ENCODE data around the gene MAB21L3. TPM values are rescaled to one million over a fixed set of nuclear protein-coding genes. Genes with fewer than 3 reads are reported as not detected.
A peak's percentile ranks its signal among the peaks of the same experiment; 100 is the strongest.

The MAB21L3 gene
- total and polyA plus RNA-seq, 2 of the 13 experiments (the other 11 are each of a cell fraction or from before 2014, with no cell fraction given), result 0.55 to 4.1 TPM

GRCh38 chr1:116122955-116123757 is 12.0 kb downstream of the MAB21L3 start (continued):
- TF ChIP-seq ZNF18 (CRISPR knock-in tag; IDR thresholded peaks at IDR 0.05; ENCODE audit: insufficient replicate concordance) (no peak), ZNF562 (CRISPR knock-in tag; IDR thresholded peaks at IDR 0.05; ENCODE audit: borderline replicate concordance) (no peak), TFDP2 (CRISPR knock-in tag; IDR thresholded peaks at IDR 0.05) (peak; percentile 57), ZMAT3 (CRISPR knock-in tag; conservative IDR thresholded peaks at IDR 0.05) (peak; percentile 70; the same call in 1 of the 2 replicates), ZNF329 (CRISPR knock-in tag; IDR thresholded peaks at IDR 0.05; ENCODE audit: low read depth) (no peak), ZFYVE20 (CRISPR knock-in tag; IDR thresholded peaks at IDR 0.05; ENCODE audit: borderline replicate concordance, low read depth) (no peak), ZIK1 (CRISPR knock-in tag; IDR thresholded peaks at IDR 0.05; ENCODE audit: borderline replicate concordance, low read depth) (peak; percentile 38; the same call in 1 of the 2 replicates), RBFOX2 (IDR thresholded peaks at IDR 0.05; ENCODE audit: low read depth, low read length) (no peak), ZFAT (CRISPR knock-in tag; conservative IDR thresholded peaks at IDR 0.05) (no peak), TARDBP (CRISPR knock-in tag; IDR thresholded peaks at IDR 0.05) (peak; percentile 54; the same call in 1 of the 2 replicates), ZNF747 (CRISPR knock-in tag; IDR thresholded peaks at IDR 0.05; ENCODE audit: borderline replicate concordance) (no peak), MAFG (CRISPR knock-in tag; IDR thresholded peaks at IDR 0.05) (no peak), ZNF235 (CRISPR knock-in tag; IDR thresholded peaks at IDR 0.05; ENCODE audit: borderline replicate concordance) (no peak), ZFP62 (CRISPR knock-in tag; IDR thresholded peaks at IDR 0.05) (no peak), ZNF687 (CRISPR knock-in tag; IDR thresholded peaks at IDR 0.05) (peak; percentile 46; the same call in 1 of the 2 replicates), EEA1 (CRISPR knock-in tag; IDR thresholded peaks at IDR 0.05; ENCODE audit: borderline replicate concordance) (no peak), ZNF17 (CRISPR knock-in tag; IDR thresholded peaks at IDR 0.05) (no peak), ZNF574 (CRISPR knock-in tag; IDR thresholded peaks at IDR 0.05) (peak; percentile 67; the same call in 1 of the 2 replicates), MIER2 (CRISPR knock-in tag; IDR thresholded peaks at IDR 0.05) (peak; percentile 49; the same call in 1 of the 2 replicates)
